Measurements from ENCODE around the gene GPR148. TPM values are rescaled to one million over a fixed set of nuclear protein-coding genes. Genes with fewer than 3 reads are reported as not detected.

GPR148 gene
- total and polyA plus RNA-seq, 2 donors (not counting 1 experiment from before 2014, with no cell fraction given): not detected

DNA sequence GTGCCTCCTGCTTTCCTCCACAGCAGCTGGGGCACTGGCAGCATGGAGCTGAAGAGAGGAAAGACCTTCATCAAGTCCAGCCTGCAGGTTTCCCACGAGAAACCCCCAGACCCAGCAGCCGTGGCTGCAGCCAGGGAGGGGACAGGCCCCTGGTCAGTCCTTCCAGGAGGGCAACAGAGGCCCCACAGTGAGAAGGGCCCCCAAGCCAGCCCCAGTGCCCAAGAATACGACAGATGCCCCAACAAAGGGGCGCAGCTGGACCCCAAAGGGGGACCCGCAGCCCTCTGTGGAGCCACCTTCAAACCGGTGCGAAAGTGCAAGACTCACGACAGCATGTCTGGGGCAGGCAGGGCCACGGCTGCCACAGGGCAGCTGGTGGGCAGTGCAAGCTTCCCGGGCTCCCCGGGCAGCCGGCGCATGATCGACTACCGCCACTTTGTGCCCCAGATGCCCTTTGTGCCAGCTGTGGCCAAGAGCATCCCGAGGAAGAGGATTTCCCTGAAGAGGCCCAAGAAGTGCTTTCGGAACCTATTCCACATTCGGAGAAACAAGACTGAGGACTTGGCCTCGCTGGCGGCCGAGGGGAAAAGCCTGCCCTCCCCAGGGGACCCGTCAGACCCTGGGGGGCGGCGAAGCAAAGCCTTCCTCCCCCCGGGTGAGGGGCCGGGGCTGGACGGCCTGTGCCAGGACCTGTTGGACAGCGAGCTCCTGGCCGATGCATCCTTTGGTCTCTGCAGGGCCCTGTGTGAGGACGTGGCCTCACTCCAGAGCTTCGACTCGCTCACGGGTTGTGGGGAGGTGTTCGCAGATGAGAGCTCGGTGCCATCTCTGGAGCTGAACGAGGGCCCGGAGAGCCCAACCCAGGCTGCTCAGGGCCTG lies 33.4 kb downstream of the GPR148 start:
- H3K4me2 ChIP-seq (ENCODE audit: extremely low read depth, insufficient read depth, low read length): no peak overlapping the region
- no peak for DNase-seq (ENCODE audit: low read depth in 2 of 2)
- H2AFZ ChIP-seq (ENCODE audit: low read length): no peak overlapping the region
- TF ChIP-seq EZH2 (IDR thresholded peaks at IDR 0.05; ENCODE audit: low read length, missing control alignments): no peak
- TF ChIP-seq, protein P1, sequence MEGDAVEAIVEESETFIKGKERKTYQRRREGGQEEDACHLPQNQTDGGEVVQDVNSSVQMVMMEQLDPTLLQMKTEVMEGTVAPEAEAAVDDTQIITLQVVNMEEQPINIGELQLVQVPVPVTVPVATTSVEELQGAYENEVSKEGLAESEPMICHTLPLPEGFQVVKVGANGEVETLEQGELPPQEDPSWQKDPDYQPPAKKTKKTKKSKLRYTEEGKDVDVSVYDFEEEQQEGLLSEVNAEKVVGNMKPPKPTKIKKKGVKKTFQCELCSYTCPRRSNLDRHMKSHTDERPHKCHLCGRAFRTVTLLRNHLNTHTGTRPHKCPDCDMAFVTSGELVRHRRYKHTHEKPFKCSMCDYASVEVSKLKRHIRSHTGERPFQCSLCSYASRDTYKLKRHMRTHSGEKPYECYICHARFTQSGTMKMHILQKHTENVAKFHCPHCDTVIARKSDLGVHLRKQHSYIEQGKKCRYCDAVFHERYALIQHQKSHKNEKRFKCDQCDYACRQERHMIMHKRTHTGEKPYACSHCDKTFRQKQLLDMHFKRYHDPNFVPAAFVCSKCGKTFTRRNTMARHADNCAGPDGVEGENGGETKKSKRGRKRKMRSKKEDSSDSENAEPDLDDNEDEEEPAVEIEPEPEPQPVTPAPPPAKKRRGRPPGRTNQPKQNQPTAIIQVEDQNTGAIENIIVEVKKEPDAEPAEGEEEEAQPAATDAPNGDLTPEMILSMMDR (conservative IDR thresholded peaks at IDR 0.05 in 1 of 2, IDR thresholded peaks at IDR 0.05 in 1 of 2; ENCODE audit: low read depth in 1 of 2, low read length in 2 of 2): no peak
- H4K20me1 ChIP-seq (ENCODE audit: control insufficient read depth, extremely low read depth, insufficient read depth, low read length): no peaks in the 10 kb centered on the region
- H3K9me3 ChIP-seq (ENCODE audit: control insufficient read depth, insufficient read depth, low read depth, low read length): no peaks in the 10 kb centered on the region
- no peak overlapping the region for H3K27ac ChIP-seq (ENCODE audit: insufficient read depth, low read length)
- no peaks in the 10 kb centered on the region for H3K4me1 ChIP-seq (ENCODE audit: control insufficient read depth, extremely low read depth, insufficient read depth, low read length)
- H3K4me3 ChIP-seq (replicated peaks in 1 of 4; ENCODE audit: control extremely low read depth in 1 of 4, insufficient read depth in 1 of 4, low read depth in 3 of 4, low read length in 4 of 4): no peak overlapping the region
- no peaks in the 10 kb centered on the region for H3K36me3 ChIP-seq (ENCODE audit: control insufficient read depth, insufficient read depth, low read length)
- H3K79me2 ChIP-seq (ENCODE audit: control insufficient read depth, insufficient read depth, low read length): no peaks in the 10 kb centered on the region
- no peaks in the 10 kb centered on the region for H3K27me3 ChIP-seq (ENCODE audit: control insufficient read depth, insufficient read depth, low read length)
- no peak overlapping the region for H3K9ac ChIP-seq (ENCODE audit: insufficient read depth, low read length)

DNA sequence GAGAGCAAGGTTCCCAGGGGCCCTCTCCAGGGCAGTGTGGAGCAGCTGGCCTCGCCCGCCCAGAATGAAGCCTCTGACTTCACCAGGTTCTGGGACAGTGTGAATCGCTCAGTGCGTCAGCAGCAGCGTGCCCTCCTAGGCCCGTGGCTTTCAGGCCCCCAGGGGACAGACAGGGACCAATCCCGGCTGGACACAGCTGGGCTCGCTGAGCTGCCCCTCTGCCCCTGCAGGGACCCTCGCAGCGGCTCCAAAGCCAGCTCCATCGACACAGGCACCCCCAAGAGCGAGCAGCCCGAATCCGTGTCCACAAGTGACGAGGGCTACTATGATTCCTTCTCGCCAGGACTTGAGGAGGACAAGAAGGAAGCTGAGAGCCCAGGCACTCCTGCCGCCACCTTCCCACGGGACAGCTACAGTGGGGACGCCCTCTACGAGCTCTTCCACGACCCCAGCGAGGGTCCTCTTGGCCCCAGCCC lies 34.1 kb downstream of the GPR148 start:
- Histone ChIP-seq H3K27me3 (ENCODE audit: control insufficient read depth, insufficient read depth, low read length) (no peaks in the 10 kb centered on the region), H3K9ac (ENCODE audit: insufficient read depth, low read length) (no peak overlapping the region), H3K79me2 (ENCODE audit: control insufficient read depth, insufficient read depth, low read length) (no peaks in the 10 kb centered on the region), H3K4me3 (replicated peaks in 1 of 4; ENCODE audit: control extremely low read depth in 1 of 4, insufficient read depth in 1 of 4, low read depth in 3 of 4, low read length in 4 of 4) (no peak overlapping the region), H3K27ac (ENCODE audit: insufficient read depth, low read length) (no peak overlapping the region), H3K9me3 (ENCODE audit: control insufficient read depth, insufficient read depth, low read depth, low read length) (no peaks in the 10 kb centered on the region), H3K4me1 (ENCODE audit: control insufficient read depth, extremely low read depth, insufficient read depth, low read length) (no peaks in the 10 kb centered on the region), H3K4me2 (ENCODE audit: extremely low read depth, insufficient read depth, low read length) (no peak overlapping the region), H4K20me1 (ENCODE audit: control insufficient read depth, extremely low read depth, insufficient read depth, low read length) (no peaks in the 10 kb centered on the region), H2AFZ (ENCODE audit: low read length) (no peak overlapping the region), H3K36me3 (ENCODE audit: control insufficient read depth, insufficient read depth, low read length) (no peaks in the 10 kb centered on the region)
- no peak for TF ChIP-seq EZH2 (IDR thresholded peaks at IDR 0.05; ENCODE audit: low read length, missing control alignments)
- TF ChIP-seq, protein P1 (conservative IDR thresholded peaks at IDR 0.05 in 1 of 2, IDR thresholded peaks at IDR 0.05 in 1 of 2; ENCODE audit: low read depth in 1 of 2, low read length in 2 of 2): no peak
- no peak for DNase-seq (ENCODE audit: low read depth in 2 of 2)

DNA sequence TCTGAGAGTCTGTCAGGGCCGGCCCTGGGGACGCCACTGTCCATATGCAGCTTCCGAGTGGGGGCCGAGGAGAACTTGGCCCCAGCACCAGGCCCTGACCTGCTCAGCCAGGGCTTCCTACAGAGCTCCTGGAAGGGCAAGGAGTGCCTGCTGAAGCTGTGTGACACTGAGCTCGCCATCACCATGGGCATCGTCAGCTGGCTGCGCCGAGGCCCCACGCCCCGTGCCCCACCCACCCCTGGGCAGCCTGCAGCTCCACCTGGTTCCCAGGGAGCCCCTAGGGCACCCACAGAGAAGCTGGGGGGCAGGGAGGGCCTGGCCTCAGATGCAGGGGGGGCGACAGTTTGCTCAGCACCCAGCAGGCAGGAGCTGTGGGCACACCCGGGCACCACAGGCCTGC lies 34.5 kb downstream of the GPR148 start:
- H3K27me3 ChIP-seq (ENCODE audit: control insufficient read depth, insufficient read depth, low read length): no peaks in the 10 kb centered on the region
- no peaks in the 10 kb centered on the region for H4K20me1 ChIP-seq (ENCODE audit: control insufficient read depth, extremely low read depth, insufficient read depth, low read length)
- H3K4me3 ChIP-seq (replicated peaks in 1 of 4; ENCODE audit: control extremely low read depth in 1 of 4, insufficient read depth in 1 of 4, low read depth in 3 of 4, low read length in 4 of 4): no peak overlapping the region
- H3K9ac ChIP-seq (ENCODE audit: insufficient read depth, low read length): no peak overlapping the region
- TF ChIP-seq, protein P1 (conservative IDR thresholded peaks at IDR 0.05 in 1 of 2, IDR thresholded peaks at IDR 0.05 in 1 of 2; ENCODE audit: low read depth in 1 of 2, low read length in 2 of 2): no peak
- no peak for TF ChIP-seq EZH2 (IDR thresholded peaks at IDR 0.05; ENCODE audit: low read length, missing control alignments)
- H3K9me3 ChIP-seq (ENCODE audit: control insufficient read depth, insufficient read depth, low read depth, low read length): no peaks in the 10 kb centered on the region
- no peak overlapping the region for H3K27ac ChIP-seq (ENCODE audit: insufficient read depth, low read length)
- no peak for DNase-seq (ENCODE audit: low read depth in 2 of 2)
- H3K4me2 ChIP-seq (ENCODE audit: extremely low read depth, insufficient read depth, low read length): no peak overlapping the region
- H3K36me3 ChIP-seq (ENCODE audit: control insufficient read depth, insufficient read depth, low read length): no peaks in the 10 kb centered on the region
- H2AFZ ChIP-seq (ENCODE audit: low read length): no peak overlapping the region
- H3K79me2 ChIP-seq (ENCODE audit: control insufficient read depth, insufficient read depth, low read length): no peaks in the 10 kb centered on the region
- no peaks in the 10 kb centered on the region for H3K4me1 ChIP-seq (ENCODE audit: control insufficient read depth, extremely low read depth, insufficient read depth, low read length)

Measured in fibroblast of lung (primary cell).